IMR-90 (cell line): ENCODE measurements around the gene SLC18A3. TPM values are rescaled to one million over a fixed set of nuclear protein-coding genes. Genes with fewer than 3 reads are reported as not detected.

Experiments
- ATAC-seq: fragments of 200-7000 bp; cut with Tn5 transposase; 2 replicates; pipeline ENCODE4 v1.9.1; 2020; ENCODE audit warnings: low read depth, mild to moderate bottlenecking, moderate library complexity
- BruUV-seq: library from RNA; stranded (reverse); fragments of 400-500 nt; replicated peaks from 2 replicates; lab custom pipeline; 2021; lab: Mats Ljungman, UMichigan
- CTCF ChIA-PET: fragments of 300-600 bp; formaldehyde crosslinking; extraction: SDS; loops from one replicate; lab custom pipeline; 2021; ENCODE audit warnings: antibody characterized with exemption; lab: Yijun Ruan, JAX
- POLR2A ChIA-PET: fragments of 300-600 bp; sonication (Branson Sonifier 250); formaldehyde crosslinking; loops from one replicate; lab custom pipeline; 2022; ENCODE audit warnings: antibody characterized with exemption; ENCODE audit not compliant: unreplicated experiment; lab: Charles Lee
- DNase-seq: peaks from one replicate; pipeline ENCODE4 v3.0.0; 2013
- H2AFZ ChIP-seq: replicated peaks from 2 replicates; pipeline ENCODE3; 2013; ENCODE audit warnings: low read length, mild to moderate bottlenecking; ENCODE audit not compliant: poor library complexity
- H2AK5ac ChIP-seq: 2 replicates; pipeline ENCODE4 v1.6.1; 2013; ENCODE audit warnings: low read depth, low read length, inconsistent platforms
- H2AK9ac ChIP-seq: replicated peaks from 2 replicates; pipeline ENCODE3; 2013; ENCODE audit warnings: mild to moderate bottlenecking, low read depth, low read length, moderate library complexity; ENCODE audit not compliant: poor library complexity
- H2BK120ac ChIP-seq: 2 replicates; pipeline ENCODE4 v1.6.1; 2013; ENCODE audit warnings: low read depth, low read length, inconsistent platforms
- H2BK15ac ChIP-seq: 3 replicates; pipeline ENCODE4 v1.6.1; 2013; ENCODE audit warnings: low read depth, low read length, inconsistent platforms
- H2BK20ac ChIP-seq: 2 replicates; pipeline ENCODE4 v1.6.1; 2013; ENCODE audit warnings: low read depth, mild to moderate bottlenecking, inconsistent platforms, low read length, moderate library complexity
- H2BK5ac ChIP-seq: 2 replicates; pipeline ENCODE4 v1.6.1; 2013; ENCODE audit warnings: mild to moderate bottlenecking, low read depth, low read length, inconsistent platforms; ENCODE audit not compliant: poor library complexity, severe bottlenecking
- H3K14ac ChIP-seq: replicated peaks from 2 replicates; pipeline ENCODE4 v1.6.1; 2013; ENCODE audit warnings: low read depth, low read length, inconsistent platforms
- H3K18ac ChIP-seq: 2 replicates; pipeline ENCODE4 v1.6.1; 2013; ENCODE audit warnings: low read depth, low read length, control low read depth
- H3K23ac ChIP-seq: 2 replicates; pipeline ENCODE4 v1.6.1; 2013; ENCODE audit warnings: low read depth, low read length, inconsistent platforms
- H3K27ac ChIP-seq: 2 replicates; pipeline ENCODE4 v1.5.1; 2013; ENCODE audit warnings: mild to moderate bottlenecking, control low read depth, low read length; ENCODE audit not compliant: insufficient read depth
- H3K27me3 ChIP-seq: 2 replicates; pipeline ENCODE4 v1.6.1; 2013; ENCODE audit warnings: low read length; ENCODE audit not compliant: control insufficient read depth, insufficient read depth
- H3K36me3 ChIP-seq: 2 replicates; pipeline ENCODE4 v1.6.1; 2013; ENCODE audit warnings: low read length, mixed read lengths; ENCODE audit not compliant: control insufficient read depth, insufficient read depth
- H3K4ac ChIP-seq: 2 replicates; pipeline ENCODE4 v1.6.1; 2013; ENCODE audit warnings: low read depth, low read length, inconsistent platforms
- H3K4me1 ChIP-seq: 2 replicates; pipeline ENCODE4 v1.6.1; 2013; ENCODE audit warnings: low read length, mixed read lengths; ENCODE audit not compliant: control insufficient read depth, insufficient read depth
- H3K4me2 ChIP-seq: 2 replicates; pipeline ENCODE4 v1.6.1; 2013; ENCODE audit warnings: low read depth, mild to moderate bottlenecking, control low read depth, low read length, moderate library complexity
- H3K4me3 ChIP-seq: 2 replicates; pipeline ENCODE4 v1.5.1; 2013; ENCODE audit warnings: low read depth, mild to moderate bottlenecking, control low read depth, low read length, moderate library complexity; ENCODE audit not compliant: insufficient read depth
- H3K56ac ChIP-seq: 2 replicates; pipeline ENCODE4 v1.6.1; 2013; ENCODE audit warnings: low read length, inconsistent platforms; ENCODE audit not compliant: insufficient read depth; ENCODE audit errors: extremely low read depth
- H3K79me1 ChIP-seq, 2 experiments: 2 replicates each; pipeline ENCODE4 v1.6.1; 2013; ENCODE audit warnings: low read length in 2 of 2, inconsistent platforms in 1 of 2, low read depth in 1 of 2
- H3K9ac ChIP-seq: 2 replicates; pipeline ENCODE4 v1.6.1; 2013; ENCODE audit warnings: low read depth, low read length, control low read depth
- H3K9me1 ChIP-seq: 2 replicates; pipeline ENCODE4 v1.6.1; 2013; ENCODE audit warnings: low read length, inconsistent platforms; ENCODE audit not compliant: insufficient read depth
- H3K9me3 ChIP-seq: 2 replicates; pipeline ENCODE4 v1.6.1; 2013; ENCODE audit warnings: low read length; ENCODE audit not compliant: control insufficient read depth, insufficient read depth
- H4K20me1 ChIP-seq: 2 replicates; pipeline ENCODE4 v1.6.1; 2013; ENCODE audit warnings: low read length, inconsistent platforms; ENCODE audit not compliant: insufficient read depth
- H4K5ac ChIP-seq: 2 replicates; pipeline ENCODE4 v1.6.1; 2013; ENCODE audit warnings: mild to moderate bottlenecking, low read depth, low read length, control low read depth
- H4K8ac ChIP-seq, 2 experiments: 2 replicates each; pipeline ENCODE4 v1.6.1; 2013; ENCODE audit warnings: low read depth in 2 of 2, low read length in 2 of 2, control low read depth in 1 of 2, inconsistent platforms in 1 of 2
- H4K91ac ChIP-seq: 2 replicates; pipeline ENCODE4 v1.6.1; 2013; ENCODE audit warnings: low read depth, low read length, inconsistent platforms; ENCODE audit not compliant: insufficient read depth
- CHD1 ChIP-seq: IDR thresholded peaks from 2 replicates; pipeline ENCODE4 v1.6.1; 2012; ENCODE audit warnings: low read depth, low read length, improper control_type of control experiment
- FOS ChIP-seq: fragments of 150-350 bp; IDR thresholded peaks from 2 replicates; pipeline ENCODE4 v1.6.1; 2016; ENCODE audit warnings: low read depth, low read length
- WGBS, 2 experiments: methylation state at CpG; one replicate each; pipeline versions ENCODE4 v1.1.5 to v1.1.7; 2013; ENCODE audit warnings: missing lambda C conversion rate in 2 of 2; ENCODE audit not compliant: insufficient read length in 1 of 2; ENCODE audit errors: extremely low coverage in 2 of 2; 5-methylcytosine and 5-hydroxymethylcytosine counted together
- dilution Hi-C: fragments of 300-500 bp; cut with HindIII; formaldehyde crosslinking; loops from one replicate; pipeline ENCODE4 v1.14.3; 2018; ENCODE audit warnings: low sequenced_read_pairs; ENCODE audit not compliant: unreplicated experiment
- in situ Hi-C: fragments of 300-500 bp; cut with MboI; formaldehyde crosslinking; loops from 3 replicates; pipeline ENCODE4 v1.14.3; 2019; ENCODE audit warnings: low sequenced_read_pairs, inconsistent platforms, mixed read lengths
- intact Hi-C: fragments of 100-400 bp; cut with micrococcal nuclease; formaldehyde crosslinking; loops from 2 replicates; pipeline ENCODE4 v1.10.0; 2022
- polyA plus RNA-seq, 3 experiments: library from polyadenylated mRNA; depleted of rRNA; stranded (reverse); fragments of >200 nt; gene quantifications; 2 replicates each; pipeline ENCODE4 v1.2.3, GENCODE V29; 2012; ENCODE audit warnings: low replicate concordance in 1 of 3
- total RNA-seq: library from RNA; depleted of rRNA; stranded (reverse); fragments of >200 nt; gene quantifications from 2 replicates; pipeline ENCODE4 v1.2.3, GENCODE V29; 2012

The SLC18A3 gene
- total and polyA plus RNA-seq, 2 of the 4 experiments (the other 2 are of a cell fraction): not detected

DNA sequence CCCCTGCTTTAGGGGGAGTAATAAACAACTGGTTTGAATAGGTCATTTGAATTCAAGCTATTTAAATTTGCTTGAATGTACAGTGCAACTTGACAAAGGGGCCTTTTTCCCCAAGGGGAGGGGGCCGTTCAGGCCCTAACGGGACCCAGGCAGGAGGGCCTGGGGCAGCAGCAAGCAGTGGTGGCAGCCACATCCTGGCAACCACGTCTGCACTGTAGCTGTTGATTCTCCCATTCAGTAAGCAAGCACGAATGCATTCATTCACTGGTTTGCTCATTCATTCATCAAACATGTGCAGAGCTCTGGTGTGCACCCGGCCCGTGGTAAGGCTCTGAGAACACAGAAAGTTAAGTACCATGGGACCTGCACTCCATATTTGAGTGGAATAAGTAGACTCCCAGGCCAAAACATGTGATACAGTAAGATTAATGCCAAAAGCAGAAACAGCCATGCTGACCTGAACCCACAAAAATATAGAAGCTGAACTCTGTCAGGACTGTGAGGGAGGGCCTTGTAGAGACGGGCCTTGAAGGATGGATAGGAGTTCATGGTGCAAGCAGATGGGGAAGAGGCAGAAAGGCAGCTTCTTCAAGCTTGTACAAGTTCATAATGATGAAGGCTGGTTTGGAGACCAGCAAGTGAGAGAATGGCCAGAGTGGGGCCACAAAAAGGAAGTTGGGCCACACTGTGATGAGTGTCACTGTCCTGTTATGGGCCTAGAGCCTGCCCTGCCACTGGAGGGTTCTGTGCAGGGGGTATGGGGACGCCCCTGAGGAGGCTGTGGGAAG is 40.0 kb downstream of the SLC18A3 start:
- Histone ChIP-seq H3K4me2 (no peak overlapping the region), H2BK5ac (no peak overlapping the region), H4K8ac (no peak overlapping the region), H4K20me1 (no peaks in the 10 kb centered on the region), H2AK9ac (no peak overlapping the region), H3K23ac (no peak overlapping the region), H3K4me3 (no peak overlapping the region), H2AK5ac (no peak overlapping the region), H3K27ac (no peak overlapping the region), H3K9me3 (no peaks in the 10 kb centered on the region), H3K4ac (no peak overlapping the region), H3K36me3 (no peaks in the 10 kb centered on the region), H3K9me1 (no peaks in the 10 kb centered on the region), H3K18ac (no peak overlapping the region), H3K27me3 (peaks cover 11% of the 10 kb centered on the region), H3K79me1 (no peaks in the 10 kb centered on the region), H4K91ac (no peak overlapping the region), H2BK15ac (no peak overlapping the region), H2BK20ac (no peak overlapping the region), H3K4me1 (no peaks in the 10 kb centered on the region), H2AFZ (no peak overlapping the region), H2BK120ac (no peak overlapping the region), H3K9ac (no peak overlapping the region), H3K14ac (no peak overlapping the region), H3K56ac (no peak overlapping the region), H4K5ac (no peak overlapping the region)
- TF ChIP-seq CHD1 (no peak), FOS (no peak)
- in situ Hi-C loops: no loop called here
- ChIA-PET CTCF (no interaction called here), POLR2A (interaction anchor here (0.7 kb wide), 1 partner anchor 125 kb away, joined by 26 read pairs; no protein-coding TSS in a partner anchor)
- no peak for DNase-seq
- BruUV-seq: no TSS peak
- 6% methylated on average over 5 of the region's 8 CpGs; no CpG with 5 or more reads in 1 of the 2 experiments for WGBS, 2 experiments
- dilution Hi-C loops: no loop called here
- no peak for ATAC-seq
- intact Hi-C loops: no loop called here
